SK-N-MC (cell line): ENCODE data around the gene PAMR1.

Experiments
- DNase-seq: peaks from one replicate; pipeline ENCODE4 v3.0.0-alpha.2; 2011; ENCODE audit warnings: low read depth, low spot score
- H3K27ac ChIP-seq: fragments of 200-600 bp; sonication (generic); 2 replicates; pipeline ENCODE4 v1.5.1; 2016; ENCODE audit warnings: mixed run types
- H3K36me3 ChIP-seq: fragments of 200-600 bp; sonication (generic); 2 replicates; pipeline ENCODE4 v1.6.1; 2017; ENCODE audit warnings: antibody characterized with exemption, low read length, mixed read lengths; ENCODE audit not compliant: insufficient read depth
- H3K4me3 ChIP-seq: fragments of 200-600 bp; sonication (generic); 2 replicates; pipeline ENCODE4 v1.5.1; 2016
- H3K9ac ChIP-seq: fragments of 200-600 bp; sonication (generic); 2 replicates; pipeline ENCODE4 v1.8.0; 2017; ENCODE audit warnings: mixed run types, mixed read lengths; ENCODE audit not compliant: insufficient read length
- H3K9me3 ChIP-seq: fragments of 200-600 bp; sonication (generic); 2 replicates; pipeline ENCODE4 v1.6.1; 2017; ENCODE audit warnings: low read depth, mild to moderate bottlenecking, antibody characterized with exemption, low read length, moderate library complexity, mixed read lengths
- EZH2 ChIP-seq: fragments of 200-600 bp; sonication (generic); IDR thresholded peaks from one replicate; pipeline ENCODE4 v1.6.1; 2017; ENCODE audit warnings: antibody characterized with exemption
- FOXP2 ChIP-seq: optimal IDR thresholded peaks from 2 replicates; pipeline ENCODE3; 2011; ENCODE audit warnings: mild to moderate bottlenecking, moderate library complexity; ENCODE audit not compliant: insufficient read depth; ENCODE audit errors: extremely low read length, control extremely low read depth
- POLR2AphosphoS5 ChIP-seq: IDR thresholded peaks from 2 replicates; pipeline ENCODE4 v1.6.1; 2012; ENCODE audit warnings: mild to moderate bottlenecking, low read depth, low read length, borderline replicate concordance

PAMR1 gene

DNA sequence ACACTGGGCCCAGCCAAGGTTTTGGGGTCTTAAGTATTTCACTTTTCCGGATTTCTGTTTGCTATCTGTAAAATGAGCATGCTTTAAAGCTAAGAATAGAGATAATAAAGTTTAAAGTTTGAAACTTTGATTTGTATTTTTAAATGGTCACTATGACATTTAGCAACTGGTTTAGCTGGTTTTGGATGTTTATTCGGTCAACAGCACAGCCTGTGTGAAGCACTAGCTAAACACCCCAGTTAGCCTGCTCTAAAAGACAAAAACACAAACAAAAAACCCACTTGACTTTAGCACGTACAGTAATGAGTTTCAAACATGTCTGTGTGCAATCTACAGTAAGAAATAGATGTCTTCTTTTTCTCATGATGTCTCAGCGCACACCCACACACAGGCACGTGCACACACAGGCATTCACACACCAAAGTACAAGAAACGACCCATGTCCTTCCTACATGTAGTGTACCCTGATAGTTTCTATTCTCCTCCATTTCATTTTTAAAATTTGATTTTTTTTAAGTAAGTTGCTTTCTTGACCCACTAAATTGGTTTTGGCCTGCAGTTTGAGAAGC lies 135.4 kb downstream of the PAMR1 start:
- TF ChIP-seq POLR2AphosphoS5 (no peak), EZH2 (no peak), FOXP2 (no peak)
- H3K27ac ChIP-seq, result no peak overlapping the region
- H3K9me3 ChIP-seq, result no peaks in the 10 kb centered on the region
- H3K36me3 ChIP-seq, result no peaks in the 10 kb centered on the region
- H3K9ac ChIP-seq, result no peak overlapping the region
- DNase-seq, result no peak
- H3K4me3 ChIP-seq, result no peak overlapping the region

DNA sequence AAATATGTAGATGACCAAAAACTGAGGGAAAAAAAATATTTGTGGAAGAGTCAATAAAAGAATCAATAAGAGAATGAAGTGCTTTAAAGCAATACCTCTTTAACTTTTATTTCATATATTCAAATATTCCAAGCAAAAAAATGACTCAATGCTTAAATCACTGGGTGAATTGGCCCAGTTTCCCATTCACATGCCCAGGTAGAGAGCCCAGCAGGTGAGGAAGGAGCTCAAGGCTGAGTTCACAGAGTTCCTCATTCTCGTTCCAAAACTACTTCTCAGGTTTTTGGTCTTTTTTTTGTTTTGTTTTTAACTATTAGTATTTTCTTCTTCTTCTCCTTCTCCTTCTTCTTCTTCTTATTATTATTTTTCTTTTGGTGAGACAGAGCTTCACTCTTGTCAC lies 136.3 kb downstream of the PAMR1 start:
- H3K36me3 ChIP-seq, result no peaks in the 10 kb centered on the region
- no peaks in the 10 kb centered on the region for H3K9me3 ChIP-seq
- H3K9ac ChIP-seq, result no peak overlapping the region
- DNase-seq, result no peak
- TF ChIP-seq FOXP2 (no peak), EZH2 (no peak)
- H3K27ac ChIP-seq, result no peak overlapping the region
- no peak overlapping the region for H3K4me3 ChIP-seq

DNA sequence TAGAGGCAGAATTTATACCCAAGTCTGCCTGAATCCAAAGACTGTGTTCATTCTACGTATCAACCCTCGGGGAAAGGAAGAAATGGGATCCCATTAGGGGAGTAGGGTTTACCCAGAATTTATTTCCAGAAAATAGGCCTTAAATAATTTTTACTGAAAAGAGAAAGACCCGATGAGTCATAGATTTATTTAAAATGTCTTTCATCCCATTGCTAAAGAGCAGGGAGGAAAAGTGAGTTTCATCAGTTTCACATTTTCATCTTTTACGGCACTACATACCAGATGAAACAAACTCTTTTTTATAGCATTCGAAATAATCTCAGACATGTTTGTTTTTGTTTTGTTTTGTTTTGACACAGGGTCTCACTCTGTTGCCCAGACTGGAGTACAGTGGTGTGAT lies 137.4 kb downstream of the PAMR1 start:
- H3K9me3 ChIP-seq, result no peaks in the 10 kb centered on the region
- no peak overlapping the region for H3K4me3 ChIP-seq
- no peak overlapping the region for H3K27ac ChIP-seq
- no peak overlapping the region for H3K9ac ChIP-seq
- TF ChIP-seq EZH2 (no peak), FOXP2 (no peak), POLR2AphosphoS5 (no peak)
- H3K36me3 ChIP-seq, result no peaks in the 10 kb centered on the region
- DNase-seq, result no peak

DNA sequence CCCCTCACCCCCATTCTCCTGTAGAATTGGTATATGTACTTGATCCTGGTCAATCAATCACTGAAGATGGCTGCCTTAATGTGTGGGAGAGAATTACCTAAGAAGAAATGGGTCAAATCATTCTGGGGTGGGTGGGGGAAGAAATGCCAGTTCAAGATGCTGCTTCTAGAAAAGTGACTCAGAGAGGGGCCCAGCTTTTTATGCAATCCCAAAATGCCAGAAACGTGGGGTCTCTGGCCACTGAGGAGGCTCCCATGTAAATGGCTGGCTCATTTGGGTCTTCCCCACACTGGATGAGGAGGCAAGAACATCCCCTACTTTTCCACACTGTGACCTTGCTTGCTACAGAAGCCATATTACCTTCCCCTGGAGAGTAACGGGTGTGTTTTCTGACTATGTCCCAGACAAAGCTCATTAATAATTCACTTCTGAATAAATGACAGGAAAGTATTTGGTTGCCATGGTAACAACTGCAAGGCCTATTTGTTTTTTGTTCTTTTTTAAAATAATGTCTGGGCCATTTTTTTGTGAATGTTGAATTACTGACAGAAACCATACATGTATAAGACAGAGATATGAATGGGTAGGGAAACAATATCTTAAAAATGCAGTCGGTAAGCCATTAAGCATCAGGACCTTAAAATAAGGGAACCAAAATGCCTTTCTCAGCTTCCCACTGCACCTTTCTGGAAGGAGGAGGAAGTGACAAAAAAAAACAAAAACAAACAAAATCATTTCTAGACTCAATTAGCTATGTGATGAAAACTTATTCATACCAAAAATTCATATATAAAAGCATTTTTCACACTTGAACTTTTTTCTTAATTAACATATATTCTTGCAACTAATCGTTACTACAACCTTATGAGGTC lies 138.1 kb downstream of the PAMR1 start:
- Histone ChIP-seq H3K9ac (no peak overlapping the region), H3K27ac (no peak overlapping the region), H3K4me3 (no peak overlapping the region), H3K9me3 (no peaks in the 10 kb centered on the region), H3K36me3 (no peaks in the 10 kb centered on the region)
- no peak for DNase-seq
- TF ChIP-seq POLR2AphosphoS5, result no peak
- TF ChIP-seq EZH2, result no peak
- no peak for TF ChIP-seq FOXP2

DNA sequence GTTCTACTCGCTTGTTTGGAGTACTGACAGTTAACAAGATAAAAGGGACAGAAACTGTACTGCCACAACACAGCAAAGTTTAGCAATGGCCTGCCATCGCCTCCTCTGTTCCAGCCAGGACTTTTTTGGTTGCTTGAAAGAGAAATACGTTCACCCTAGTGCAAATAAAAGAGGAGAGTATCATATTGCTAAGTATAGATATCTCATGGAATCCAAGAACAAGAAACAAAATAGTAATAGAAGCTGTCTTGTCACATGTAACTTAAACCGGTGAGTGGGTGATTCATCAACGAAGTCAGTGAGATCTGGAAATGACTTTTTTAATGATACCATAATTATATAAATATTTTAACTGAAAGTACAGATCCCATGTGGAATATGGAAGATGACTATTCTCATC lies 141.5 kb downstream of the PAMR1 start:
- no peak overlapping the region for H3K4me3 ChIP-seq
- no peaks in the 10 kb centered on the region for H3K36me3 ChIP-seq
- H3K27ac ChIP-seq, result no peak overlapping the region
- DNase-seq, result no peak
- no peaks in the 10 kb centered on the region for H3K9me3 ChIP-seq
- H3K9ac ChIP-seq, result no peak overlapping the region
- TF ChIP-seq EZH2 (no peak), POLR2AphosphoS5 (no peak), FOXP2 (no peak)
